HepG2 (cell line): ENCODE measurements around the gene RAB40C. TPM values are rescaled to one million over a fixed set of nuclear protein-coding genes. Genes with fewer than 3 reads are reported as not detected.

Experiments used
- AGO2 ChIP-seq: fragments of 200-400 bp; formaldehyde crosslinking; optimal IDR thresholded peaks from 2 replicates; pipeline ENCODE3; 2017; ENCODE audit warnings: mild to moderate bottlenecking, low read depth, low read length, moderate library complexity
- ATM ChIP-seq: fragments of 450-650 bp; IDR thresholded peaks from 2 replicates; pipeline ENCODE4 v1.7.1; 2017; ENCODE audit warnings: mild to moderate bottlenecking, borderline replicate concordance
- CBX1 ChIP-seq: IDR thresholded peaks from one replicate; pipeline ENCODE4 v1.6.1; 2016; ENCODE audit warnings: antibody characterized with exemption, low read depth
- CREB1 ChIP-seq, 2 experiments: fragments of 450-650 bp in 1 of 2; IDR thresholded peaks; 2 replicates each; pipeline ENCODE4 v1.6.1; 2016 to 2017; ENCODE audit warnings: control low read depth in 1 of 2, mild to moderate bottlenecking in 1 of 2, missing compliant biosample characterization in 1 of 2, missing genetic modification characterization in 1 of 2
- FOXA3 ChIP-seq: IDR thresholded peaks from 2 replicates; pipeline ENCODE4 v1.6.1; 2016; ENCODE audit warnings: missing genetic modification reagents, missing compliant biosample characterization
- KAT8 ChIP-seq: IDR thresholded peaks from 2 replicates; pipeline ENCODE4 v1.6.1; 2016; ENCODE audit warnings: missing genetic modification reagents, missing compliant biosample characterization
- KLF13 ChIP-seq: sonication (generic); formaldehyde crosslinking; IDR thresholded peaks from 2 replicates; pipeline ENCODE4 v1.4.0; 2020; ENCODE audit warnings: mild to moderate bottlenecking, missing genetic modification reagents
- SALL2 ChIP-seq: sonication (generic); formaldehyde crosslinking; IDR thresholded peaks from 2 replicates; pipeline ENCODE4 v1.8.1; 2023; ENCODE audit warnings: mild to moderate bottlenecking, missing genetic modification reagents, inconsistent platforms
- SMYD3 ChIP-seq: sonication (generic); formaldehyde crosslinking; IDR thresholded peaks from 2 replicates; pipeline ENCODE4 v1.8.1; 2023; ENCODE audit warnings: mild to moderate bottlenecking, missing genetic modification reagents
- ZNF234 ChIP-seq: sonication (generic); formaldehyde crosslinking; conservative IDR thresholded peaks from 2 replicates; pipeline ENCODE4 v1.5.1; 2020; ENCODE audit warnings: mild to moderate bottlenecking, missing genetic modification reagents
- ZNF253 ChIP-seq: sonication (generic); formaldehyde crosslinking; IDR thresholded peaks from 2 replicates; pipeline ENCODE4 v1.8.0; 2022; ENCODE audit warnings: mild to moderate bottlenecking, missing genetic modification reagents, borderline replicate concordance
- ZNF33B ChIP-seq: sonication (generic); formaldehyde crosslinking; IDR thresholded peaks from 2 replicates; pipeline ENCODE4 v1.5.1; 2020; ENCODE audit warnings: mild to moderate bottlenecking, missing genetic modification reagents
- ZNF562 ChIP-seq: sonication (generic); formaldehyde crosslinking; IDR thresholded peaks from 2 replicates; pipeline ENCODE4 v1.8.0; 2022; ENCODE audit warnings: missing genetic modification reagents, borderline replicate concordance
- ZNF616 ChIP-seq: sonication (generic); formaldehyde crosslinking; IDR thresholded peaks from 2 replicates; pipeline ENCODE4 v1.5.0; 2020; ENCODE audit warnings: low read depth, mild to moderate bottlenecking, missing genetic modification reagents
- polyA plus RNA-seq, 8 experiments: library from polyadenylated mRNA; depleted of rRNA in 3 of 8; stranded (reverse) in 7 of 8; unstranded in 1 of 8; fragments of >200 nt; fragmentation: Illumina TruSeq in 4 of 8; extraction: Trizol in 4 of 8; gene quantifications; 2 replicates each; pipeline versions ENCODE4 v1.2.1 to v1.2.3, GENCODE V29; 2011 to 2016; ENCODE audit warnings: low read depth in 4 of 8, missing spikeins in 1 of 8, mixed read lengths in 1 of 8; ENCODE audit not compliant: insufficient read depth in 1 of 8
- total RNA-seq, 5 experiments: library from RNA; depleted of rRNA; stranded (reverse); fragments of >200 nt; fragmentation: Illumina TruSeq; extraction: Trizol; gene quantifications; 2 replicates each; pipeline ENCODE4 v1.2.3, GENCODE V29; 2016; ENCODE audit warnings: low read depth in 1 of 5
- TF ChIP-seq, protein P1 (sequence below): sonication (generic); formaldehyde crosslinking; conservative IDR thresholded peaks from 2 replicates; pipeline ENCODE4 v1.4.0; 2020; ENCODE audit warnings: missing genetic modification reagents
- TF ChIP-seq, protein P2 (sequence below): sonication (generic); formaldehyde crosslinking; IDR thresholded peaks from 2 replicates; pipeline ENCODE4 v1.4.0; 2020; ENCODE audit warnings: missing genetic modification reagents
- TF ChIP-seq, protein P3 (sequence below): sonication (generic); formaldehyde crosslinking; IDR thresholded peaks from 2 replicates; pipeline ENCODE4 v1.5.0; 2020; ENCODE audit warnings: mild to moderate bottlenecking, missing genetic modification reagents, borderline replicate concordance

RAB40C gene
- total and polyA plus RNA-seq, 2 of the 13 experiments (the other 11 are each of a cell fraction or from before 2014, with no cell fraction given), result 7.7 to 11.5 TPM

DNA sequence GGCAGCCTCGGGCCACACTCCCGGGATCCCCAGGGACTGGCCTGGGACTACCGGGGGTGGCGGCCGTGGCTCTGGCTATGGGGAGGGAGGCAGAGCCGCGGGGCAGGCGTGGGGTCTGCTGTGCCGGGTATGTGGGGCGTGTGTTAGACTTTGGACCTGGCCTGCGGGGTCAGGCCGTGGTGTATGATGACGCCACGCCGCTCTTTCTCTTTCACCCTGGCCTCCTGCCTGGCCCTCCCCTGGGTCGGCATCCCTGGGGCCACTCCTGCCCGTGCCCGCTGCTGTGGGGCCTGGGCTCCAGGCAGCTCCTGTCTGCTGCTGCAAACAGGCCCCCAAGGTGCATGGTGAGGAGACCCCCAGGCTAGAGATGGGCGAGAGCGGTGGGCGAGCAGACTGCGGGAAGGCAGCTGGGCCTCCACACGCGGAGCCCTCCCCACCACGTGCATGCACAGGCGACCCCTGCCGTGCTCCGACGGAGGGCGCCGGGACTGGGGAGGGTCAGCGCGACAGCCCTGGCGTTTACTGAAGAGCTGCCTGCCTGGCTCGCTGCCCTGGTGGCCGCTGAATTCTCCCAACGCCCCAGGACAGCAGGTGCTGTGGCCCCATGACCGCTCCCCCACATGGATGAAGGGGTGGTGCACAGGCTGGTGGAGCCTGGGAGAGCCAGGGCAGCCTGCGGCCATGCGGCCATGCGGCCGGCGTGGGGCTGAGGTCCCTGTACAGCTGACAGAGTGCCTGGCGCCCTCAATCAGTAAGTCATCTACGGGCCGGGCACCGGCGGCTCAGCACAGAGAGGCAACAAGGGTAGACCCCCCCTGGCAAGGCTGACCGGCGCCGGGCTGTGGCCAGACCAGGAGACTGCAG, 46.3 kb upstream of the RAB40C start (continued):
- TF ChIP-seq, protein P1, sequence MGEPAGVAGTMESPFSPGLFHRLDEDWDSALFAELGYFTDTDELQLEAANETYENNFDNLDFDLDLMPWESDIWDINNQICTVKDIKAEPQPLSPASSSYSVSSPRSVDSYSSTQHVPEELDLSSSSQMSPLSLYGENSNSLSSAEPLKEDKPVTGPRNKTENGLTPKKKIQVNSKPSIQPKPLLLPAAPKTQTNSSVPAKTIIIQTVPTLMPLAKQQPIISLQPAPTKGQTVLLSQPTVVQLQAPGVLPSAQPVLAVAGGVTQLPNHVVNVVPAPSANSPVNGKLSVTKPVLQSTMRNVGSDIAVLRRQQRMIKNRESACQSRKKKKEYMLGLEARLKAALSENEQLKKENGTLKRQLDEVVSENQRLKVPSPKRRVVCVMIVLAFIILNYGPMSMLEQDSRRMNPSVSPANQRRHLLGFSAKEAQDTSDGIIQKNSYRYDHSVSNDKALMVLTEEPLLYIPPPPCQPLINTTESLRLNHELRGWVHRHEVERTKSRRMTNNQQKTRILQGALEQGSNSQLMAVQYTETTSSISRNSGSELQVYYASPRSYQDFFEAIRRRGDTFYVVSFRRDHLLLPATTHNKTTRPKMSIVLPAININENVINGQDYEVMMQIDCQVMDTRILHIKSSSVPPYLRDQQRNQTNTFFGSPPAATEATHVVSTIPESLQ (CRISPR knock-in tag), result no peak
- TF ChIP-seq KLF13 (CRISPR knock-in tag), result no peak
- TF ChIP-seq, protein P2, sequence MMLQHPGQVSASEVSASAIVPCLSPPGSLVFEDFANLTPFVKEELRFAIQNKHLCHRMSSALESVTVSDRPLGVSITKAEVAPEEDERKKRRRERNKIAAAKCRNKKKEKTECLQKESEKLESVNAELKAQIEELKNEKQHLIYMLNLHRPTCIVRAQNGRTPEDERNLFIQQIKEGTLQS (CRISPR knock-in tag), result peak; percentile 81
- TF ChIP-seq CBX1, result no peak
- TF ChIP-seq CREB1 (IDR thresholded peaks at IDR 0.05), result peak; percentile 43; the same call in 1 of the 2 replicates
- TF ChIP-seq CREB1 (CRISPR knock-in tag; IDR thresholded peaks at IDR 0.05), result no peak; the same call in 1 of the 2 replicates
- TF ChIP-seq ATM, result no peak
- peak; percentile 80 for TF ChIP-seq AGO2
- TF ChIP-seq, protein P3, sequence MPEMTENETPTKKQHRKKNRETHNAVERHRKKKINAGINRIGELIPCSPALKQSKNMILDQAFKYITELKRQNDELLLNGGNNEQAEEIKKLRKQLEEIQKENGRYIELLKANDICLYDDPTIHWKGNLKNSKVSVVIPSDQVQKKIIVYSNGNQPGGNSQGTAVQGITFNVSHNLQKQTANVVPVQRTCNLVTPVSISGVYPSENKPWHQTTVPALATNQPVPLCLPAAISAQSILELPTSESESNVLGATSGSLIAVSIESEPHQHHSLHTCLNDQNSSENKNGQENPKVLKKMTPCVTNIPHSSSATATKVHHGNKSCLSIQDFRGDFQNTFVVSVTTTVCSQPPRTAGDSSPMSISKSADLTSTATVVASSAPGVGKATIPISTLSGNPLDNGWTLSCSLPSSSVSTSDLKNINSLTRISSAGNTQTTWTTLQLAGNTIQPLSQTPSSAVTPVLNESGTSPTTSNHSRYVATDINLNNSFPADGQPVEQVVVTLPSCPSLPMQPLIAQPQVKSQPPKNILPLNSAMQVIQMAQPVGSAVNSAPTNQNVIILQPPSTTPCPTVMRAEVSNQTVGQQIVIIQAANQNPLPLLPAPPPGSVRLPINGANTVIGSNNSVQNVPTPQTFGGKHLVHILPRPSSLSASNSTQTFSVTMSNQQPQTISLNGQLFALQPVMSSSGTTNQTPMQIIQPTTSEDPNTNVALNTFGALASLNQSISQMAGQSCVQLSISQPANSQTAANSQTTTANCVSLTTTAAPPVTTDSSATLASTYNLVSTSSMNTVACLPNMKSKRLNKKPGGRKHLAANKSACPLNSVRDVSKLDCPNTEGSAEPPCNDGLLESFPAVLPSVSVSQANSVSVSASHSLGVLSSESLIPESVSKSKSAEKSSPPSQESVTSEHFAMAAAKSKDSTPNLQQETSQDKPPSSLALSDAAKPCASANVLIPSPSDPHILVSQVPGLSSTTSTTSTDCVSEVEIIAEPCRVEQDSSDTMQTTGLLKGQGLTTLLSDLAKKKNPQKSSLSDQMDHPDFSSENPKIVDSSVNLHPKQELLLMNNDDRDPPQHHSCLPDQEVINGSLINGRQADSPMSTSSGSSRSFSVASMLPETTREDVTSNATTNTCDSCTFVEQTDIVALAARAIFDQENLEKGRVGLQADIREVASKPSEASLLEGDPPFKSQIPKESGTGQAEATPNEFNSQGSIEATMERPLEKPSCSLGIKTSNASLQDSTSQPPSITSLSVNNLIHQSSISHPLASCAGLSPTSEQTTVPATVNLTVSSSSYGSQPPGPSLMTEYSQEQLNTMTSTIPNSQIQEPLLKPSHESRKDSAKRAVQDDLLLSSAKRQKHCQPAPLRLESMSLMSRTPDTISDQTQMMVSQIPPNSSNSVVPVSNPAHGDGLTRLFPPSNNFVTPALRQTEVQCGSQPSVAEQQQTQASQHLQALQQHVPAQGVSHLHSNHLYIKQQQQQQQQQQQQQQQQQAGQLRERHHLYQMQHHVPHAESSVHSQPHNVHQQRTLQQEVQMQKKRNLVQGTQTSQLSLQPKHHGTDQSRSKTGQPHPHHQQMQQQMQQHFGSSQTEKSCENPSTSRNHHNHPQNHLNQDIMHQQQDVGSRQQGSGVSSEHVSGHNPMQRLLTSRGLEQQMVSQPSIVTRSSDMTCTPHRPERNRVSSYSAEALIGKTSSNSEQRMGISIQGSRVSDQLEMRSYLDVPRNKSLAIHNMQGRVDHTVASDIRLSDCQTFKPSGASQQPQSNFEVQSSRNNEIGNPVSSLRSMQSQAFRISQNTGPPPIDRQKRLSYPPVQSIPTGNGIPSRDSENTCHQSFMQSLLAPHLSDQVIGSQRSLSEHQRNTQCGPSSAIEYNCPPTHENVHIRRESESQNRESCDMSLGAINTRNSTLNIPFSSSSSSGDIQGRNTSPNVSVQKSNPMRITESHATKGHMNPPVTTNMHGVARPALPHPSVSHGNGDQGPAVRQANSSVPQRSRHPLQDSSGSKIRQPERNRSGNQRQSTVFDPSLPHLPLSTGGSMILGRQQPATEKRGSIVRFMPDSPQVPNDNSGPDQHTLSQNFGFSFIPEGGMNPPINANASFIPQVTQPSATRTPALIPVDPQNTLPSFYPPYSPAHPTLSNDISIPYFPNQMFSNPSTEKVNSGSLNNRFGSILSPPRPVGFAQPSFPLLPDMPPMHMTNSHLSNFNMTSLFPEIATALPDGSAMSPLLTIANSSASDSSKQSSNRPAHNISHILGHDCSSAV, result no peak
- no peak for TF ChIP-seq ZNF234 (CRISPR knock-in tag)
- no peak for TF ChIP-seq ZNF616 (CRISPR knock-in tag)
- TF ChIP-seq ZNF253, result no peak
- peak; percentile 63; the same call in 1 of the 2 replicates for TF ChIP-seq SALL2 (CRISPR knock-in tag)
- TF ChIP-seq SMYD3 (CRISPR knock-in tag), result no peak
- TF ChIP-seq FOXA3, result peak; percentile 30; the same call in 1 of the 2 replicates
- TF ChIP-seq KAT8 (CRISPR knock-in tag), result no peak
- no peak for TF ChIP-seq ZNF562 (CRISPR knock-in tag)
- no peak for TF ChIP-seq ZNF33B
